ENCODE measurements around the gene CPM. TPM values are rescaled to one million over a fixed set of nuclear protein-coding genes. Genes with fewer than 3 reads are reported as not detected.

CPM gene
- total and polyA plus RNA-seq, 4 donors = 14.2 to 65.0 (median 24.0) TPM

DNA sequence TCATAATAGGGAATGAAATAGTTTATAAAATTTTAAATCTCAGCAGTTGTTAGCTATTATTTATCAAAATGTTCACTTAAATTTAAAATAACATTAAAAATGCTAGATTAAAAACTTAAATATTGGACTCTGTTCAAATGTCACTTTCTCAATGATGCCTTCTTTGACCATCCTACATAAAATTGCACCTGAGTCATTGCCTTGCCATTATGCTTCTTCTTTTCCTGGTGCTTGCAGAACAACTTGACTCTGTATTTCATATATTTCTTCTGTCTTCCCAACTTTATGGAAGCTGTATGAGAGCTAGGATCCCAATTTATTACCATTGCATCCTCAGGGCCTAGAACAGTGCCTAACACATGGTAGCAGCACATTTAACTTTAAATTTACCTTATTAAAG, 37.3 kb upstream of the CPM start:
- Histone ChIP-seq H3K27ac (ENCODE audit: low read depth in 1 of 2, low read length in 2 of 2) (no peak overlapping the region), H3K4me3 (ENCODE audit: low read depth in 1 of 3, low read length in 3 of 3) (no peak overlapping the region), H3K27me3 (ENCODE audit: control insufficient read depth in 4 of 4, insufficient read depth in 4 of 4, low read length in 3 of 4) (no peaks in the 10 kb centered on the region), H3K9me3 (ENCODE audit: control insufficient read depth in 4 of 4, low read length in 3 of 4) (no peaks in the 10 kb centered on the region), H3K4me1 (ENCODE audit: control insufficient read depth in 4 of 4, insufficient read depth in 4 of 4, low read length in 3 of 4) (peaks cover 0 to 9% (median under 1%) of the 10 kb centered on the region in 4 donors), H3K9ac (ENCODE audit: low read depth in 1 of 2, low read length in 2 of 2) (no peak overlapping the region), H3K36me3 (ENCODE audit: control insufficient read depth in 4 of 4, insufficient read depth in 3 of 4, low read depth in 1 of 4, low read length in 3 of 4) (no peaks in the 10 kb centered on the region)
- TF ChIP-seq, protein P1, sequence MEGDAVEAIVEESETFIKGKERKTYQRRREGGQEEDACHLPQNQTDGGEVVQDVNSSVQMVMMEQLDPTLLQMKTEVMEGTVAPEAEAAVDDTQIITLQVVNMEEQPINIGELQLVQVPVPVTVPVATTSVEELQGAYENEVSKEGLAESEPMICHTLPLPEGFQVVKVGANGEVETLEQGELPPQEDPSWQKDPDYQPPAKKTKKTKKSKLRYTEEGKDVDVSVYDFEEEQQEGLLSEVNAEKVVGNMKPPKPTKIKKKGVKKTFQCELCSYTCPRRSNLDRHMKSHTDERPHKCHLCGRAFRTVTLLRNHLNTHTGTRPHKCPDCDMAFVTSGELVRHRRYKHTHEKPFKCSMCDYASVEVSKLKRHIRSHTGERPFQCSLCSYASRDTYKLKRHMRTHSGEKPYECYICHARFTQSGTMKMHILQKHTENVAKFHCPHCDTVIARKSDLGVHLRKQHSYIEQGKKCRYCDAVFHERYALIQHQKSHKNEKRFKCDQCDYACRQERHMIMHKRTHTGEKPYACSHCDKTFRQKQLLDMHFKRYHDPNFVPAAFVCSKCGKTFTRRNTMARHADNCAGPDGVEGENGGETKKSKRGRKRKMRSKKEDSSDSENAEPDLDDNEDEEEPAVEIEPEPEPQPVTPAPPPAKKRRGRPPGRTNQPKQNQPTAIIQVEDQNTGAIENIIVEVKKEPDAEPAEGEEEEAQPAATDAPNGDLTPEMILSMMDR (IDR thresholded peaks at IDR 0.05; ENCODE audit: low read depth, low read length, missing input control) = no peak
- TF ChIP-seq RXRA (IDR thresholded peaks at IDR 0.05) (no peak), NR2F2 (IDR thresholded peaks at IDR 0.05) (no peak), TAF1 (conservative IDR thresholded peaks at IDR 0.05) (no peak)
- TF ChIP-seq, protein P2, sequence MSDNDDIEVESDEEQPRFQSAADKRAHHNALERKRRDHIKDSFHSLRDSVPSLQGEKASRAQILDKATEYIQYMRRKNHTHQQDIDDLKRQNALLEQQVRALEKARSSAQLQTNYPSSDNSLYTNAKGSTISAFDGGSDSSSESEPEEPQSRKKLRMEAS (IDR thresholded peaks at IDR 0.05) = no peak
- DNase-seq (ENCODE audit: low spot score) = no peak

DNA sequence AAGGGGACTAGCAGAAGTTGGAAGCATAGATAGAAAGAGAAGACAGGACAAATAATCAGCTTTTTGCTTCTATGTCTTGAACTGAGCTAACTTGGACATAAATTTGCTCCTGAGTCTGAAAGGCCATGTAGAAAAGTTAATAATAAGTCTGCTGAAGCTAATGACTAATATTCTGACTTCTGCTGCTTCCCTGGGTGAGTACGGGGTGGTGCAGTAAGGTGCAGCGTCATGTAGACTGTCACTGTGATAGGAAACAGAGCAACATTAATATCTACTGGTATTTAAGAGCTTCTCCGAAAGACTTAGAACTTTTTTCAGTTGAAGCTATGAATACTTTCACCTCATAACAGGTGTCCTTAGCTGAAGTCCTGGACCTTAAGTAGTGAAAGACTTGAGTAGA, 34.1 kb upstream of the CPM start:
- 95% methylated on average over 3 of the region's 3 CpGs for WGBS
- H3K27me3 ChIP-seq (ENCODE audit: control insufficient read depth in 4 of 4, insufficient read depth in 4 of 4, low read length in 3 of 4) = no peaks in the 10 kb centered on the region
- H3K27ac ChIP-seq (ENCODE audit: low read depth in 1 of 2, low read length in 2 of 2) = no peak overlapping the region
- no peak overlapping the region for H3K4me3 ChIP-seq (ENCODE audit: low read depth in 1 of 3, low read length in 3 of 3)
- no peak for DNase-seq (ENCODE audit: low spot score)
- H3K36me3 ChIP-seq (ENCODE audit: control insufficient read depth in 4 of 4, insufficient read depth in 3 of 4, low read depth in 1 of 4, low read length in 3 of 4) = no peaks in the 10 kb centered on the region
- H3K9me3 ChIP-seq (ENCODE audit: control insufficient read depth in 4 of 4, low read length in 3 of 4) = no peaks in the 10 kb centered on the region
- peaks cover 0 to 3% (median under 1%) of the 10 kb centered on the region in 4 donors for H3K4me1 ChIP-seq (ENCODE audit: control insufficient read depth in 4 of 4, insufficient read depth in 4 of 4, low read length in 3 of 4)
- TF ChIP-seq SP1 (IDR thresholded peaks at IDR 0.05) (no peak), RXRA (IDR thresholded peaks at IDR 0.05) (no peak), GABPA (IDR thresholded peaks at IDR 0.05 in 1 of 2, conservative IDR thresholded peaks at IDR 0.05 in 1 of 2) (no peak), EGR1 (IDR thresholded peaks at IDR 0.05; ENCODE audit: low read depth in 2 of 2) (no peak), NR2F2 (IDR thresholded peaks at IDR 0.05) (no peak), YY1 (IDR thresholded peaks at IDR 0.05) (no peak), RAD21 (IDR thresholded peaks at IDR 0.05) (no peak), FOXA1 (IDR thresholded peaks at IDR 0.05) (no peak), FOXA2 (IDR thresholded peaks at IDR 0.05) (no peak), HNF4A (conservative IDR thresholded peaks at IDR 0.05) (no peak), HNF4G (IDR thresholded peaks at IDR 0.05) (no peak), TAF1 (conservative IDR thresholded peaks at IDR 0.05) (no peak), JUND (IDR thresholded peaks at IDR 0.05) (no peak)
- TF ChIP-seq, protein P1 (IDR thresholded peaks at IDR 0.05; ENCODE audit: low read depth, low read length, missing input control) = no peak
- TF ChIP-seq, protein P3, sequence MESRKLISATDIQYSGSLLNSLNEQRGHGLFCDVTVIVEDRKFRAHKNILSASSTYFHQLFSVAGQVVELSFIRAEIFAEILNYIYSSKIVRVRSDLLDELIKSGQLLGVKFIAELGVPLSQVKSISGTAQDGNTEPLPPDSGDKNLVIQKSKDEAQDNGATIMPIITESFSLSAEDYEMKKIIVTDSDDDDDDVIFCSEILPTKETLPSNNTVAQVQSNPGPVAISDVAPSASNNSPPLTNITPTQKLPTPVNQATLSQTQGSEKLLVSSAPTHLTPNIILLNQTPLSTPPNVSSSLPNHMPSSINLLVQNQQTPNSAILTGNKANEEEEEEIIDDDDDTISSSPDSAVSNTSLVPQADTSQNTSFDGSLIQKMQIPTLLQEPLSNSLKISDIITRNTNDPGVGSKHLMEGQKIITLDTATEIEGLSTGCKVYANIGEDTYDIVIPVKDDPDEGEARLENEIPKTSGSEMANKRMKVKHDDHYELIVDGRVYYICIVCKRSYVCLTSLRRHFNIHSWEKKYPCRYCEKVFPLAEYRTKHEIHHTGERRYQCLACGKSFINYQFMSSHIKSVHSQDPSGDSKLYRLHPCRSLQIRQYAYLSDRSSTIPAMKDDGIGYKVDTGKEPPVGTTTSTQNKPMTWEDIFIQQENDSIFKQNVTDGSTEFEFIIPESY (IDR thresholded peaks at IDR 0.05) = no peak
- TF ChIP-seq, protein P4, sequence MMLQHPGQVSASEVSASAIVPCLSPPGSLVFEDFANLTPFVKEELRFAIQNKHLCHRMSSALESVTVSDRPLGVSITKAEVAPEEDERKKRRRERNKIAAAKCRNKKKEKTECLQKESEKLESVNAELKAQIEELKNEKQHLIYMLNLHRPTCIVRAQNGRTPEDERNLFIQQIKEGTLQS (IDR thresholded peaks at IDR 0.05) = no peak
- TF ChIP-seq, protein P5, sequence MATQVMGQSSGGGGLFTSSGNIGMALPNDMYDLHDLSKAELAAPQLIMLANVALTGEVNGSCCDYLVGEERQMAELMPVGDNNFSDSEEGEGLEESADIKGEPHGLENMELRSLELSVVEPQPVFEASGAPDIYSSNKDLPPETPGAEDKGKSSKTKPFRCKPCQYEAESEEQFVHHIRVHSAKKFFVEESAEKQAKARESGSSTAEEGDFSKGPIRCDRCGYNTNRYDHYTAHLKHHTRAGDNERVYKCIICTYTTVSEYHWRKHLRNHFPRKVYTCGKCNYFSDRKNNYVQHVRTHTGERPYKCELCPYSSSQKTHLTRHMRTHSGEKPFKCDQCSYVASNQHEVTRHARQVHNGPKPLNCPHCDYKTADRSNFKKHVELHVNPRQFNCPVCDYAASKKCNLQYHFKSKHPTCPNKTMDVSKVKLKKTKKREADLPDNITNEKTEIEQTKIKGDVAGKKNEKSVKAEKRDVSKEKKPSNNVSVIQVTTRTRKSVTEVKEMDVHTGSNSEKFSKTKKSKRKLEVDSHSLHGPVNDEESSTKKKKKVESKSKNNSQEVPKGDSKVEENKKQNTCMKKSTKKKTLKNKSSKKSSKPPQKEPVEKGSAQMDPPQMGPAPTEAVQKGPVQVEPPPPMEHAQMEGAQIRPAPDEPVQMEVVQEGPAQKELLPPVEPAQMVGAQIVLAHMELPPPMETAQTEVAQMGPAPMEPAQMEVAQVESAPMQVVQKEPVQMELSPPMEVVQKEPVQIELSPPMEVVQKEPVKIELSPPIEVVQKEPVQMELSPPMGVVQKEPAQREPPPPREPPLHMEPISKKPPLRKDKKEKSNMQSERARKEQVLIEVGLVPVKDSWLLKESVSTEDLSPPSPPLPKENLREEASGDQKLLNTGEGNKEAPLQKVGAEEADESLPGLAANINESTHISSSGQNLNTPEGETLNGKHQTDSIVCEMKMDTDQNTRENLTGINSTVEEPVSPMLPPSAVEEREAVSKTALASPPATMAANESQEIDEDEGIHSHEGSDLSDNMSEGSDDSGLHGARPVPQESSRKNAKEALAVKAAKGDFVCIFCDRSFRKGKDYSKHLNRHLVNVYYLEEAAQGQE (IDR thresholded peaks at IDR 0.05) = no peak
- TF ChIP-seq, protein P2 (IDR thresholded peaks at IDR 0.05) = no peak
- H3K9ac ChIP-seq (ENCODE audit: low read depth in 1 of 2, low read length in 2 of 2) = no peak overlapping the region
